ENCODE results near the gene CPHXL. TPM values are rescaled to one million over a fixed set of nuclear protein-coding genes. Genes with fewer than 3 reads are reported as not detected.

CPHXL gene
- total and polyA plus RNA-seq, 11 donors: not detected

GRCh38 chr16:75703306-75703705 lies 23.0 kb downstream of the CPHXL start:
- intact Hi-C loops (cut with DNase I): no loop called here
- H3K36me3 ChIP-seq: no peaks in the 10 kb centered on the region
- DNase-seq (no peak), ATAC-seq (no peak)
- no peak overlapping the region for H3K4me3 ChIP-seq
- H3K27ac ChIP-seq: no peak overlapping the region
- no peaks in the 10 kb centered on the region for H3K27me3 ChIP-seq
- H3K4me1 ChIP-seq: no peaks in the 10 kb centered on the region
- WGBS, 4 donors: 86 to 99% (median 94%) methylated on average over 4 of the region's 4 CpGs
- no peak for TF ChIP-seq POLR2A (IDR thresholded peaks at IDR 0.05)
- TF ChIP-seq, protein P1, sequence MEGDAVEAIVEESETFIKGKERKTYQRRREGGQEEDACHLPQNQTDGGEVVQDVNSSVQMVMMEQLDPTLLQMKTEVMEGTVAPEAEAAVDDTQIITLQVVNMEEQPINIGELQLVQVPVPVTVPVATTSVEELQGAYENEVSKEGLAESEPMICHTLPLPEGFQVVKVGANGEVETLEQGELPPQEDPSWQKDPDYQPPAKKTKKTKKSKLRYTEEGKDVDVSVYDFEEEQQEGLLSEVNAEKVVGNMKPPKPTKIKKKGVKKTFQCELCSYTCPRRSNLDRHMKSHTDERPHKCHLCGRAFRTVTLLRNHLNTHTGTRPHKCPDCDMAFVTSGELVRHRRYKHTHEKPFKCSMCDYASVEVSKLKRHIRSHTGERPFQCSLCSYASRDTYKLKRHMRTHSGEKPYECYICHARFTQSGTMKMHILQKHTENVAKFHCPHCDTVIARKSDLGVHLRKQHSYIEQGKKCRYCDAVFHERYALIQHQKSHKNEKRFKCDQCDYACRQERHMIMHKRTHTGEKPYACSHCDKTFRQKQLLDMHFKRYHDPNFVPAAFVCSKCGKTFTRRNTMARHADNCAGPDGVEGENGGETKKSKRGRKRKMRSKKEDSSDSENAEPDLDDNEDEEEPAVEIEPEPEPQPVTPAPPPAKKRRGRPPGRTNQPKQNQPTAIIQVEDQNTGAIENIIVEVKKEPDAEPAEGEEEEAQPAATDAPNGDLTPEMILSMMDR (IDR thresholded peaks at IDR 0.05): no peak
- H3K9me3 ChIP-seq: no peaks in the 10 kb centered on the region

DNA sequence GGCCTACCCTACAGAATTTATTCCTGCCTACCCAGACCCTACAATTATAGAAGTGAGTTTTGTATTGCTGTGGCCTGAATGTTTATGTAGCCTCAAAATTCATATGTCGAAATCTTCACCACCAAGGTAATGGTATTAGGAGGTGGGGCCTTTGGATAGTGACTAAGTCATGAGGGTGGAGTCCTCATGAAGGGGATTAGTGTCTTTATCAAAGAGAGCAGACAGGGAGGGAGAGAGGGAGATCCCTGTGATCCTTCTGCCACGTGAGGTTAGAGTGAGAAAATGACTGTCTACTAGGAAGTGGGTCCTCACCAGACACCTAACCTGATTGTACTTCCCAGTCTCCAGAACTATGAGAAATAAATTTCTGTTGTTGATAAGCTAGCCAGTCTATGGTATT lies 24.0 kb downstream of the CPHXL start:
- intact Hi-C loops (cut with DNase I): no loop called here
- WGBS, 4 donors: 70 to 82% (median 76%) methylated on average over 2 of the region's 2 CpGs
- Histone ChIP-seq H3K4me3 (no peak overlapping the region), H3K27me3 (no peaks in the 10 kb centered on the region), H3K4me1 (no peaks in the 10 kb centered on the region), H3K27ac (no peak overlapping the region), H3K9me3 (no peaks in the 10 kb centered on the region), H3K36me3 (no peaks in the 10 kb centered on the region)
- no peak for ATAC-seq
- TF ChIP-seq POLR2A (IDR thresholded peaks at IDR 0.05): no peak
- TF ChIP-seq, protein P1 (IDR thresholded peaks at IDR 0.05): no peak
- DNase-seq: no peak

GRCh38 chr16:75701361-75701760 lies 24.9 kb downstream of the CPHXL start, which contains the start of gene DUXB:
Gene DUXB, minus strand, starts transcription at chr16:75701461. Its CDS starts 43 bp downstream, at chr16:75701418.
- intact Hi-C loops (cut with DNase I): no loop called here
- no peaks in the 10 kb centered on the region for H3K36me3 ChIP-seq
- 81 to 94% (median 92%) methylated on average over 5 of the region's 5 CpGs for WGBS, 4 donors
- ATAC-seq (no peak), DNase-seq (no peak)
- no peak within 1 kb of the TSS for H3K4me3 ChIP-seq
- no peaks in the 10 kb centered on the region for H3K27me3 ChIP-seq
- H3K27ac ChIP-seq: no peak within 1 kb of the TSS
- no peaks in the 10 kb centered on the region for H3K9me3 ChIP-seq
- H3K4me1 ChIP-seq: no peaks in the 10 kb centered on the region
- TF ChIP-seq POLR2A (IDR thresholded peaks at IDR 0.05): no peak
- TF ChIP-seq, protein P1 (IDR thresholded peaks at IDR 0.05): no peak

GRCh38 chr16:75697571-75697970 lies 28.7 kb downstream of the CPHXL start:
- no peaks in the 10 kb centered on the region for H3K36me3 ChIP-seq
- H3K9me3 ChIP-seq: no peaks in the 10 kb centered on the region
- DNase-seq (no peak), ATAC-seq (no peak)
- intact Hi-C loops (cut with DNase I): no loop called here
- H3K27ac ChIP-seq: no peak overlapping the region
- no peak overlapping the region for H3K4me3 ChIP-seq
- WGBS, 4 donors: 94 to 95% (median 94%) methylated on average over 5 of the region's 5 CpGs
- no peaks in the 10 kb centered on the region for H3K4me1 ChIP-seq
- no peaks in the 10 kb centered on the region for H3K27me3 ChIP-seq
- TF ChIP-seq, protein P1 (IDR thresholded peaks at IDR 0.05): no peak
- no peak for TF ChIP-seq POLR2A (IDR thresholded peaks at IDR 0.05)
